GM12891 (cell line): Measurements from ENCODE around the gene BCR.

ENCODE experiments used
- POLR2A ChIP-seq: IDR thresholded peaks from 2 replicates; pipeline ENCODE4 v1.6.1; 2011; ENCODE audit warnings: low read depth, low read length, control low read depth
- POLR2AphosphoS5 ChIP-seq: IDR thresholded peaks from 2 replicates; pipeline ENCODE4 v1.6.1; 2011; ENCODE audit warnings: low read depth, low read length, control low read depth
- POU2F2 ChIP-seq: IDR thresholded peaks from 2 replicates; pipeline ENCODE4 v1.6.1; 2011; ENCODE audit warnings: low read depth, mild to moderate bottlenecking, control low read depth, low read length, moderate library complexity
- TAF1 ChIP-seq: IDR thresholded peaks from 2 replicates; pipeline ENCODE4 v1.6.1; 2011; ENCODE audit warnings: low read depth, low read length, control low read depth

- TF ChIP-seq POU2F2 (no peak), POLR2AphosphoS5 (no peak), TAF1 (no peak), POLR2A (no peak)
Observed at GRCh38 chr22:23306438-23306921, 126.2 kb downstream of the BCR start.
